Right ventricle myocardium superior (tissue), 1 donor: ENCODE results near the gene GPC6. TPM values are rescaled to one million over a fixed set of nuclear protein-coding genes. Genes with fewer than 3 reads are reported as not detected.

Experiments used
- ATAC-seq: fragments of 200-7000 bp; cut with Tn5 transposase; one replicate; pipeline ENCODE4 v1.9.1; 2020; ENCODE audit warnings: mild to moderate bottlenecking; ENCODE audit not compliant: poor library complexity
- DNase-seq: peaks from one replicate; pipeline ENCODE4 v3.0.0-alpha.2; 2020
- intact Hi-C: fragments of 100-400 bp; cut with DNase I; formaldehyde crosslinking; loops from one replicate; pipeline ENCODE4 v1.11.2; 2022
- total RNA-seq: library from RNA; stranded (reverse); fragmentation: NEBNext Ultra II Directional; extraction: Animal tissue kit (Norgen Biotek cat#: 25700); gene quantifications from one replicate; pipeline ENCODE4 v1.2.1, GENCODE V29; 2021
- donor health status: DM: no; HTN: yes; CAD: no; lungs with severe emphysema.

GPC6 gene
- total RNA-seq, 1 donor from 2014 or later, result 3.3 TPM

GRCh38 chr13:94112227-94112626, 885.6 kb downstream of the GPC6 start:
- no peak for DNase-seq
- peak; percentile 48 for ATAC-seq

GRCh38 chr13:94112731-94113130, 886.1 kb downstream of the GPC6 start:
- DNase-seq (no peak), ATAC-seq (no peak)
- intact Hi-C loops, result no loop called here

More at GRCh38 chr13:94112227-94112626, 885.6 kb downstream of the GPC6 start:
- intact Hi-C loops, result no loop called here

- no peak for ATAC-seq
- no peak for DNase-seq
- intact Hi-C loops, result no loop called here
These were observed 886.6 kb downstream of the GPC6 start for GRCh38 chr13:94113245-94113644.

GRCh38 chr13:94114166-94114565, 887.6 kb downstream of the GPC6 start:
- no peak for DNase-seq
- intact Hi-C loops, result no loop called here
- no peak for ATAC-seq

- intact Hi-C loops, result no loop called here
- no peak for DNase-seq
- no peak for ATAC-seq
These were observed 888.4 kb downstream of the GPC6 start for GRCh38 chr13:94115054-94115453.

GRCh38 chr13:94119360-94119936, 892.8 kb downstream of the GPC6 start:
- DNase-seq (no peak), ATAC-seq (peak; percentile 67)
- intact Hi-C loops, result no loop called here

GRCh38 chr13:94120878-94121277, 894.3 kb downstream of the GPC6 start:
- intact Hi-C loops, result no loop called here

GRCh38 chr13:94121686-94122085, 895.1 kb downstream of the GPC6 start:
- DNase-seq (no peak), ATAC-seq (no peak)
- intact Hi-C loops, result no loop called here

More at GRCh38 chr13:94120878-94121277, 894.3 kb downstream of the GPC6 start:
- ATAC-seq (no peak), DNase-seq (no peak)

- no peak for DNase-seq
- ATAC-seq, result no peak
- intact Hi-C loops, result no loop called here
These were observed 895.8 kb downstream of the GPC6 start for GRCh38 chr13:94122300-94122915.

GRCh38 chr13:94123557-94123956, 897.0 kb downstream of the GPC6 start:
- intact Hi-C loops, result no loop called here
- DNase-seq (no peak), ATAC-seq (no peak)

- peak; percentile 99 for ATAC-seq
- intact Hi-C loops, result no loop called here
- peak; percentile 37 for DNase-seq
These were observed 901.8 kb downstream of the GPC6 start for GRCh38 chr13:94128430-94128829.

GRCh38 chr13:94129490-94129894, 902.9 kb downstream of the GPC6 start:
- intact Hi-C loops, result no loop called here
- ATAC-seq (no peak), DNase-seq (no peak)

- no peak for ATAC-seq
- no peak for DNase-seq
- intact Hi-C loops, result no loop called here
These were observed 912.2 kb downstream of the GPC6 start for GRCh38 chr13:94138831-94139230.

- intact Hi-C loops, result no loop called here
- no peak for DNase-seq
These were observed 912.9 kb downstream of the GPC6 start for GRCh38 chr13:94139393-94139995.

GRCh38 chr13:94140027-94140426, 913.4 kb downstream of the GPC6 start:
- ATAC-seq (no peak), DNase-seq (no peak)
- intact Hi-C loops, result no loop called here

More at GRCh38 chr13:94139393-94139995, 912.9 kb downstream of the GPC6 start:
- no peak for ATAC-seq

- no peak for DNase-seq
- intact Hi-C loops, result no loop called here
- no peak for ATAC-seq
These were observed 913.9 kb downstream of the GPC6 start for GRCh38 chr13:94140511-94140910.

GRCh38 chr13:94143624-94144350, 917.2 kb downstream of the GPC6 start:
- intact Hi-C loops, result no loop called here
- DNase-seq (no peak), ATAC-seq (no peak)

GRCh38 chr13:94145966-94146365, 919.4 kb downstream of the GPC6 start:
- DNase-seq (no peak), ATAC-seq (no peak)
- intact Hi-C loops, result no loop called here

GRCh38 chr13:94153586-94153985, 927.0 kb downstream of the GPC6 start:
- no peak for DNase-seq
- intact Hi-C loops, result no loop called here
- ATAC-seq, result no peak

GRCh38 chr13:94154367-94154766, 927.8 kb downstream of the GPC6 start:
- intact Hi-C loops, result no loop called here
- peak; percentile 38 for ATAC-seq
- peak; percentile 35 for DNase-seq
